HG03457 (cell line): ENCODE measurements around the gene ZNF33A.
"Not testable (repeated sequence)": the region's sequence is repeated elsewhere in the genome, so short reads cannot be mapped to it uniquely, and the experiment has no call there.

Experiments
- ATAC-seq: cut with Tn5 transposase; IDR thresholded peaks from one replicate; pipeline ENCODE4 v1.9.1; 2021; ENCODE audit warnings: moderate number of reproducible peaks; ENCODE audit not compliant: unreplicated experiment

ZNF33A gene

GRCh38 chr10:38010119-38010903 is at the start of gene ZNF33A:
ZNF33A (plus strand) TSS chr10:38010675; CDS start chr10:38012342, 1,667 bp downstream.
- ATAC-seq: peak; percentile 89

- ATAC-seq: no peak
These were observed 45.5 kb upstream of the ZNF33A start for GRCh38 chr10:37965006-37965405.

- no peak for ATAC-seq
These were observed 38.1 kb upstream of the ZNF33A start for GRCh38 chr10:37972396-37972795.

GRCh38 chr10:37975401-37975991 is 35.0 kb upstream of the ZNF33A start:
- no peak for ATAC-seq

- ATAC-seq: peak; percentile 94
These were observed 34.2 kb upstream of the ZNF33A start, which contains the start of gene ZNF25 for GRCh38 chr10:37976091-37976879. ZNF25 (minus strand) TSS chr10:37976647; CDS start chr10:37971722, 4,925 bp downstream.

DNA sequence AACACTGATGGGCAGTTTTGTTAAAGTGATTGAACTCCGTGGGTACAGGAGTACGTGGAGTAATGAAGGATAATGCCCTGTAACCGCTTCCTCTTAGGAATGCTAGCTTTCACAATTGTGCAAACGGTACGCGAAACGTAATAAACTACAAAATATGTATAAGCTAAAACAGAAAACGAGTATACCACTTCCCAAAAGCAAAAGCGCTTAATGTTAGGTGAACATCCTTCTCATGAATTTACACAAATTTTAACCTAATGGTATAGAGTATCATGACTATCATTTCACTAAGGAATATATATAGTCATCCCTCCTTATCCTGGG is 33.6 kb upstream of the ZNF33A start:
- ATAC-seq: no peak

GRCh38 chr10:37991655-37992054 is 18.8 kb upstream of the ZNF33A start:
- ATAC-seq: no peak

- ATAC-seq: no peak
These were observed 18.4 kb upstream of the ZNF33A start for GRCh38 chr10:37992083-37992482.

DNA sequence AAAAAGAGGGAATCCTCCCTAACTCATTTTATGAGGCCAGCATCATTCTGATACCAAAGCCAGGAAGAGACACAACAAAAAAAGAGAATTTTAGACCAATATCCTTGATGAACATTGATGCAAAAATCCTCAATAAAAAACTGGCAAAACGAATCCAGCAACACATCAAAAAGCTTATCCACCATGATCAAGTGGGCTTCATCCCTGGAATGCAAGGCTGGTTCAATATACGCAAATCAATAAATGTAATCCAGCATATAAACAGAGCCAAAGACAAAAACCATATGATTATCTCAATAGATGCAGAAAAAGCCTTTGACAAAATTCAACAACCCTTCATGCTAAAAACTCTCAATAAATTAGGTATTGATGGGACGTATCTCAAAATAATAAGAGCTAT is 11.6 kb upstream of the ZNF33A start:
- not testable (repeated sequence) for ATAC-seq

- ATAC-seq: not testable (repeated sequence)
These were observed 10.0 kb upstream of the ZNF33A start for GRCh38 chr10:38000474-38000873.

DNA sequence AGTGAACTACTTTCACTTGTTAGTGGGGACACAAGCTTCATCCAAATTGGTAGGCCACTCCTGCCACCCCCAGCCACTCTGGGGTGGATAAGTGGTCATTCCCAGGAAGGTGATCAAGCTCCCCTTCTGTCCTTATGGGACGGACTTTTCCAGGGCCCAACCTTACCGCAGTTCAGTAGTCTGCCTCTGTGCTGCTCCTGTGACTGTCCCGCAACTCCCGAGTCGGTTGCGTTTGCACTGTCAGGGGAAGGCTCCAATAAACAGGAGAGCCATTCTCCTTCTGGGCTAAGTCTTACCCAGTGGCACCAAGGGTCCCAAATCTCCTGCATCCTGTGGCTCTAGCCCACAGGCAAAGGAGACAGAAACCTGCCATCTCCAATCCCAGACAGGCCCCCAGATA is 7.4 kb upstream of the ZNF33A start:
- ATAC-seq: no peak

GRCh38 chr10:38003588-38003987 is 6.9 kb upstream of the ZNF33A start:
- ATAC-seq: no peak

GRCh38 chr10:38007551-38007950 is 2.9 kb upstream of the ZNF33A start:
- no peak for ATAC-seq

DNA sequence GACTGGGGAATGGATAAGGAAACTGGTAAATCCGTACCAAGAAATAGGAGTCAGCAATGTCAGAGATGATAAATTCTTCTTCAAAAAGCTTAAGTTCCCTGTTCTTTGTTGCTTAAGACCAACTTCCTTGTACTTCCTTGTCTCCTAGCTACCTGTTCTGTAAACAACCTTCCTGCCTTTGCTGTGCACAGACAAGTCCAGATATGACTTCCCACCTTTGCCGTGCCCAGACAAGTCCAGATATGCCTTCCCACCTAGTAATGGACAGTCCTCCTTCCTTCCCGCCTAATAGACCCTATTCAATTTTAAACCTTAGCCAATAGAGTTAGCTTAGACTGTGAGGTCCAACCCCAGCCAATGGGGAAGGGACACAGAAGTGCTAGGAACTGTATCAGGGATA is 2.5 kb upstream of the ZNF33A start:
- ATAC-seq: no peak

DNA sequence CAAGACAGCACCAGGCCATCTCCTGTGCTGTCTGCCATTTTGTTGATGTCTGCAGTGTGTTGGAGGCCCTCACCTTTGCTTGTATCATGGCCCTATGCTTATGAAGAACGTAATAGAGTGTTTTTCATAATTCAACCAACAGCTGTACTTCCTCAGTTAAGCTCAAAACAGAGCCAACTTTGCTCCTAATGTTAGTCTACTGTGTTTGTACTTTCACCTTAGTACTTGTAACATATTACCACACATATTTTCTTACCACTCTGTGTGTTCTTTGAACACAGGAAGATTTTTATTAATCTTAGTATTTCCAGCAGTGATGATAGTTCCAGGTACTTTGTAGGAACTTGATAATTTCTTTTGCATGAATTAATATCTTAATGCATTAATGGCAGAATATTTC is 5.9 kb downstream of the ZNF33A start:
- ATAC-seq: no peak

GRCh38 chr10:38019124-38019523 is 8.6 kb downstream of the ZNF33A start:
- not testable (repeated sequence) for ATAC-seq

- ATAC-seq: peak; percentile 76
These were observed 14.8 kb downstream of the ZNF33A start for GRCh38 chr10:38025283-38025682.

DNA sequence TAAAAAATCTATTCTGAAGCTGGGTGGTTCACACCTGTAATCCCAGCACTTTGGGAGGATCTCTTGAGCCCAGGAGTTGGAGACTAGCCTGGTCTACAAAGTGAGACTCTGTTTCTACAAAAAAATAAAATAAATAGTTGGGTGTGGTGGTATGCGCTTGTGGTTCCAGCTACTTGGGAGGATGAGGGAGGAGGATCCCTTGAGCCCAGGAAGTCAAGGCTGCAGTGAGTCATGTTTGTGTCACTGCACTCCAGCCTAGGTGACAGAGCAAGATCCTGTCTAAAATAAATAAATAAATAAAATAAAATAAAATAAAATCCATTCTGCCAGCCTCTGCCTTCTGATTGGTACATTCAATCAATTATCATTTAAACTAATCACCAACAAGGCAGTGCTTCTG is 17.5 kb downstream of the ZNF33A start:
- no peak for ATAC-seq

GRCh38 chr10:38032886-38033285 is 22.4 kb downstream of the ZNF33A start:
- no peak for ATAC-seq

- ATAC-seq: peak; percentile 93
These were observed 27.8 kb downstream of the ZNF33A start for GRCh38 chr10:38038107-38038931.

GRCh38 chr10:38038932-38039245 is 28.4 kb downstream of the ZNF33A start:
- no peak for ATAC-seq
